SU-DHL-6 (cell line): ENCODE results near the gene LRFN2.

ENCODE experiments used
- CTCF ChIP-seq: fragments of 200-600 bp; sonication (generic); IDR thresholded peaks from one replicate; pipeline ENCODE4 v1.5.1; 2017; ENCODE audit warnings: antibody characterized with exemption, mild to moderate bottlenecking, low read length, moderate library complexity; ENCODE audit not compliant: insufficient read depth, poor library complexity, severe bottlenecking
- EZH2phosphoT487 ChIP-seq: fragments of 200-600 bp; sonication (generic), shearing (Covaris generic); conservative IDR thresholded peaks from 2 replicates; pipeline ENCODE4 v1.6.1; 2018; ENCODE audit warnings: mild to moderate bottlenecking, antibody characterized with exemption, low read length, moderate library complexity, mixed read lengths

- no peak for TF ChIP-seq CTCF
- no peak for TF ChIP-seq EZH2phosphoT487
These were observed 44.9 kb downstream of the LRFN2 start for GRCh38 chr6:40542175-40542764.
